GM18498 (cell line): ENCODE data around the gene KRT78.
"Not testable (repeated sequence)": the region's sequence is repeated elsewhere in the genome, so short reads cannot be mapped to it uniquely, and the experiment has no call there.

Experiments
- ATAC-seq: cut with Tn5 transposase; IDR thresholded peaks from one replicate; pipeline ENCODE4 v1.9.1; 2021; ENCODE audit warnings: mild to moderate bottlenecking, moderate library complexity; ENCODE audit not compliant: unreplicated experiment

KRT78 gene

DNA sequence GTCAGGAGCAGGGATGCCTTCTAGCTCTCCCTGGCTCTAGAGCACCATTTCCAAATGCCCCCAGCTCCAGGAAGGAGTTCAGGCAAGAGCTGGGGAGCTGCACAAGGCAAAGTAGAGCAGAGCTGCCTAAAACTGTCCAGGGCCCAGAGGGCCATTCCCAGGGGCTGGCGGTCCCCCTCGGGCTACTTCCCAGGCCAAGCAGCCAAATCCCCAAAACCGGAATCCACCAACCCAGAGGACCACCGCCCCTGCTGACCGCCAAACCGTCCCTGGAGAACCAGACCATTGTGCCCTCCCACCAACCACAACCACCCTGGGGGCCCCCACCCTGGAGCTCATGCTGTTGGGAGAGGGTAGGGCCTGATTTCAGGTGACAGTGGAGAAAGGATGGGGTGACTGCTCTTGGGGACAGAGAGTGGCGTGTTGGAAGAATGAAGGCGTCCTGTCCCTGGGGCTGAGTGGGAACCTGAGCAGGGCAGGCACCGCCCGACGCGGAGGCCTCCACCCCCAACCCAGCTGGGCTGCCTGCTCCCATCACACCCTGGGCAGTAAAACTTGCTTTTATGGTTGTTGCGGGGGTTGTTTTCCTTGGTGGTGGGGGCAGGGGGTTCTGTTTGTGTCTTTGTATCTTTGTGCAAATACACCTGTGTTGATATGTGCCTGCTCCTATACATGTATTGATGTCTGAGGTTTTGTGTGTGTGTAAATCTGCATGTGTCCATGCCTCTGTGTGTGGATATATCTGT lies 24.0 kb upstream of the KRT78 start:
- no peak for ATAC-seq

DNA sequence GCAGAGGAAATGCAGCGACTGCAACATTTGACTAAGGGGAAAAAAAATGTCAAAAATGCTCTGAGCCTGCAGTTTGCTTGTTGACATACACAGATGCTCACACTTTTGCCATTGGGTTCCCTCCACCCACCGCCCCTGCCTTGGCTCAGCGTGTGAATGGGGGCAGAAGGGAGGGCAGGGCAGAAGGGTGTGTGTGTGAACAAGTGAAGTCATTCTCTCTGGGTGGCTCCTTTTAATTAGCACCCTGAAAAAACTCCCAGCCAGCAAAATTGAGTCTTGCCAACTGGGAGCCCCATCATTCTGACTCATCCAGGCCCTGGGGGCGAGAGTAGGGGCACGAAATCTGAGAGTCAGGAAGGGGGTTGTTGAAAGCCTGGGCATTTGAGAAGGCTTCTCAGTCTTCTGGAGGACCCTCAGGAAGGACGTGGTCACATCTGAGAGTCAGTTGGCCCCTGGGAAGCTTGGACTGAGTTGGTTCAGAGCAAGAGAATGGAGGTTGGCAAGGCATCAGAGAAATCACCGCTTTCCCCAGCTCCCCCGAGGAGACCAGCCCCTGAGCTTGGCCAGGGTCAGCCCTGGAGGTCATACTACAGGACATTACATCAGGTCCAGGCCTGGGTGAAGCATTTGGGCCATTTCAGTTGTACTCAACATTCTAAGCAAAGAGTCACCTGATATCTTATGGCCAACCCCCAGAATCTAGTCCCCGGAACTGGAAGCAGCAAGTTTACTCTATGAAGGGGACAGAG lies 22.7 kb upstream of the KRT78 start:
- no peak for ATAC-seq

DNA sequence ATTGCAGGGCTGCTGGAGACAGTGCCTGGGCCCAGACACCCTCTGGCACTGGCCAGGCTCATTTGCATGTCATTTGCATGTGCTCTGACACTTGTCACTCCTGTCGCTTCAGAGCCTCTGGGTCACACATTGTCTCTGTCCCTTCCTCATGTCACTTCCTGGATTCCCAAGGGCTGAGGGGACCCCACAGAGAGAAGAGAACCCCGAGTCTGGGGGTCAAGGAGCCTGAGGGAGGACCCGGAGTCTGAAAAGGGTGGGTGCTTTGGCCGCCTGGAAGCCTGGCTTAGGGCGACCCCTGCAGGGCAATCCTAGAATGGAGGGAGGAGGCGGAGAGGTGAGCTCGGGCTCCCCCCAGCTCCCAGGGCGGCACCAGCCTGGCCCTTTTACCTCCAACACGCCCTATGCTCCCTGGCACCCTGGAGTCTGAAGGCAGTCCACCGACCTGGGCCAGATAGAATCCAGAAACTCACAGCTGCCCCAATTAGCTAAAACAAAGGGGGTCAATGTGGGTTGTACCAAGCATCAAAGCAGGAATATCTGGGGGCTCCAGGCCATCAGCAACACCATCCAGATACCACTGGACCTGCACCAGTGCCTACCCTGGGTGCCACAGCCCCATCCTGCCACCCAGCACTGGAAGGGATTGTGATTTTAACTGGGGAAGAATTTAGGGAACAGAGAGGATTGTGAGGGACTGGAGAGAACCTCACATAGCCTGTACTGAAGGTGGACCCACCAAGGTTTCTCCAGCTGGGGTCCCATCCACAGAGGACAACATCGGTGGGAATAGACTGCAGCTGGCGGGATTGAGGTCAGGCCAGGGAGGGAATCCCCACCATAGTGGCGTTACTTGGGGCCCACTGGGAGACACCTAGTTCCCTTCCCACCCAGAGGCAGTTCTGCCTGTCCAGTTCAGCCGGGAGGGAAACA lies 21.8 kb upstream of the KRT78 start:
- ATAC-seq = peak; percentile 70

DNA sequence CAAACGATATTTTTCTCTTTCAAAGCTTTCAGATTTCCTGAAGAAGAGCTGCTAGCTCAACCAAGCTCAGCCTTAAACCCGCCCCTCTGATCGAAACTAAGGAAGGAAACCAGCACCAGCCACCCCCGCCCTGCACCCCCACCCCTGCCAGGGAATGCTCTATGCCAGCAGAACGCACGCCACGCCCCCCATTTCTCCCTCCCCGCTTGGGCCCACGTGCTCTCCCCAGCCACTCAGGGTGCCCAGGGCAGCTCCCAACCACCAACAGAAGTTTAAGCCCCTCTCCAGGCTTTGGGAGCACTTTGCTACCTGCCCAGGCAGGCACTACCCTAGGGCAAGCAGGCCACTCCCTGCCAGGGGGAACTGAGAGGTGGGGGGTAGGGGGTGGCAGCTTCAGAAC lies 18.8 kb upstream of the KRT78 start:
- ATAC-seq = no peak

DNA sequence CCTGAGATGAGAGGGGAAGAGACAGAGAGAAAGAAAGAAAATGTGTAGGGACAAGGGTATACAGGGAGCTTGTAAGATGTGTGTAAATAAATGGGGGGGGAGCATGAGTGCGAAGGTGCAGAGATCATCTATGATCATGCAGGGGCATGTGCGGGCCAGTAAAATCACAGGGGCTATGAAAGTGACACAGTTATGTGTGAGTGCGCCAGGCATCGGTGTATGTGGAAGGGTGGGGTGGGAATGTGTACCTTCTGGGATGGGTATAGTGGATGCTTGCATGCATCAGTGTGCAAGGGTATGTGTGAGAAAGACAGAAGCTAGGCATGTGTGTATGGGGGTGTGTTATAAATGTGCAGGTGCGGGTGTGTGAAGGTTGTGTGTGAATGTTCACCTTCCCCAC lies 18.4 kb upstream of the KRT78 start:
- ATAC-seq = no peak

DNA sequence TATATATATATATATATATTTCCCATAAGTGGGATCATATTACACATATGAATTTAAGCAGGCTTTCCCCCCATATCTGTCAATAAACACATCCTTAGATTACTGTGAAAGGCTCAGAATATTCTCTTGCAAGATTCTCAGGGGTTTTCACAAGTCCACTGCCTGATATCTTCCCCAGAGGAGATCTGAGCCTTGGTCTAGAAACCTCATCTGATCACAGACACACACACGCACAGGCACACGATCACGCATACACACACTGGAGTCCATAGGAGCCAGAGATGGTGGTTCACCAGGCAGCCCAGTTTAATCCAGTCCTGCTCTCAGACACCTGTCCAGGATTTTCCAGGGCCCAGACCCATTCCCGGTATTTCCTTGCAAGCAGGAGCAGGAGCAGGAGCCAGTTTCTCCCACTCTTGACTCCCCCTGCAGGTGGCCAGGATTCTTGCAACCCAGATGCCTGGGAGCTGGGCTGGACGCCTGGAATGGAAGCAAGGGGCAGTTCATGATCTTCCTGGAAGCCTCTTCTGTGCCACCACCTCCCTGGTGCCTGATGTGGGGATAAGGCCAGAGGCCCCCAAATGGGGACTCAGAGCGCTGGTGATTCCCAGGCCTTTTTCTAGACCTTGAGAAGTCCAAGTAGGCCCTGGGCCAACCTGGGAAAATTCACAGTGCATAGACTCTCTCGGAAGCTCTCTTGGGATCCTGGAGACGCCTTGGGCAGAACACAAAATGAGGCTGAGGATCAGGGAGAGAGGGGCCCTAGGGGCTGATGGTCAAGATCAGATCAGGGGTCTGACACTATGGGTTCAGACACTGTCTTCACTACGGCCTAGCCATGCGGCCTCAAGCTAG lies 16.5 kb upstream of the KRT78 start:
- ATAC-seq = no peak

DNA sequence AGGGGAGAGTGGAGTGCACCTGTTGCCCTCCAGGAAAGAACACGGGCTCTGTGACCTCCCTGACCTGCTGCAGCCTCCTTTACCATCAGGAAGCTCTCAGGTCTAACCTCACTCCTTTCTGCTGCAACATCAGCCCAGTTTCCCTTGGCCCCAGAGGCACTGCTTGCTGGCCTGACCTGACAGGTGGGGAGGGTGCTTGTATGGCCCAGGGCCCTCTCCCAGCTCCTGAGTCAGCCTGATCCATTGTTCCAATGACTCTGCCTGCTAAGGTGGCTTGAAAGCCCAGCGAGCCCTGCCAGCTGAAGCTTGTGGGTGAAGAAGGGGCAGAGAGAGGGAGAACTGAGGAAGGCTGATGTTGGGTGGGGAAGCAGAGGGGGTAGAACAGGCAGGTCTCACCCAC lies 13.2 kb upstream of the KRT78 start:
- no peak for ATAC-seq

DNA sequence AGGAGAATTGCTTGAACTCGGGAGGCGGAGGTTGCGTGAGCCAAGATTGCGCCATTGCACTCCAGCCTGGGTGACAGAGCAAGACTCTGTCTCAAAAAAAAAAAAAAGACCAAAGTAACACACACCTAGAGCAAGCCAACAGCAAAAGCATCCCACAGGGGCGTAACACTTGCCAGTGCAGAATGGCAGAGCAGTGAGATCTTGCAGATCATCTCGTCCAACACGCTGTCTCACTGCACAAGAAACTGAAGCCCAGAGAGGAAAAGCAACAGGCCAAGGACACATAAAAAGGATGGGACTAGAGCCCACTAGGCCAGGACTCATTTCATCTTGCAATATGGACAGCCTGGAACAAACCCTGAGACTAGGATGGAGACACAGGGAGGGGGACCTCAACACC lies 12.7 kb upstream of the KRT78 start:
- ATAC-seq = no peak

DNA sequence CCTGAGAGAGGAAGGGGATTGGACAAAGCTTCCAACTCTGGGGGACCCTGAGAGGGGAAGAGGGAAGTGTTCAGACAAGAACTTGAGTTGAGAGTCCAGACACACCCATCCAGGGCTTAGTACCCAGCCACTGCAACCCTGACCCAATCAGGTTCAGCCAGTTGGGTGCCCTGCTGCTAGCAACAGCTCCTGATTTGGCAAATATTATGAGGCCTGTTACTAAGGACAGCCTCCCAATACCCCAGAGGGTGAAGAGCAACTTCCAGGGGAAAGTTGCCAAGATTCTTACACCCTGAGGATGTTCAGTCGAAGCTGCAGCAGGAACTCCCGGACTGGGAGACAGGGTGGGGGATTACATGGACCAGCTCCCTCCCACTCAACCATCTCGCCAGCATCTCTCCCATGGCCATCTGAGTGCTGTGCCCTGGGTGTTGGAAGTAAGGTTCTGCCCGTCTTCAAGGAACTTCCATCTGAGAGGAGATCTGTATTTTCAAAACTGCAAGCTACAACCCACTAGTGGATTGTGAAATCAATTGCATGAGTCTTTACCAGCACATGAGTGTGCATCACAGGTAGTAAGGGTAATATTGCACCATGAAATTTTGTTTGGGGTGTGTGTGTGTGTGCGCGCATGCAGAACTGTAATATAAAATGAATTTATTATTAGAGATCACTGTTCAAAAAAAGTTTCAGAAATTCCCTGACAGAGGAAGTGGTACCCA lies 11.5 kb upstream of the KRT78 start:
- no peak for ATAC-seq

DNA sequence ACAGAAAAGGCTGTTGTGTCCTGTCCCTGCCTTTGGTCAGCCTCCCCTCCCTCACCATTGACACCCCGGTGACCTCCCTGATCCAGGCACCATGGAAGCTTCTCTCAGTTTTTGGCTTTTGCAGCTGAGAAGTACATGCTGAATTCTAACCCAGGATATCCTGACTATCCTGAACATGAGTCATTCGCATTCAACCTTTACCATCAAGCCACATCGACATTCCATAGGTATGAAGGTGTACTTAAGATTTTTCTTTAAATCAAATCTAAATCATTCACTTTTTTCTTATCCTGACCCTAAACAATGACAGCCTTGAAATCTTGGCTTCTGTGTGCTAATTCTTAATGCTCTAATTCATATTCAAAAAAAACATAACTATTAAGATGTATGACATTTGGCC lies 8.7 kb upstream of the KRT78 start:
- no peak for ATAC-seq

DNA sequence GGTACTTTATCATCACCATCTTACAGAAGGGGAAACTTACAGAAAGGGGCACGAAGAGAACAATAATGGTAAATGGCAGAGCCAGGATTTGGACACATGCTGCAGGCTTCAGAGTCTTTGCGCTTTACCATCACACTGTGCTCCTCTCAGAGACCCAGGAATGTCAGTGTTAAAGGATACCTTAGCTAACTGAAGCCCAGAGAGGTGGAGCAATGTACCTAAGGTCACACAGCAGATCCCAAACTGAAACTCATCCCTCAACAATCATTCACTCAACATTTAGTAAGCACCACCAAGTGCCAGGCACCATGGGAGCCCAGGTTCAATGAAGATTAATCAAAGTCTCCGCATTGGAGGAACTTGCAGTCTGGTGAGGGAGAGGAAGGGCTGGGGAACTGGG lies 8.0 kb upstream of the KRT78 start:
- ATAC-seq = no peak

DNA sequence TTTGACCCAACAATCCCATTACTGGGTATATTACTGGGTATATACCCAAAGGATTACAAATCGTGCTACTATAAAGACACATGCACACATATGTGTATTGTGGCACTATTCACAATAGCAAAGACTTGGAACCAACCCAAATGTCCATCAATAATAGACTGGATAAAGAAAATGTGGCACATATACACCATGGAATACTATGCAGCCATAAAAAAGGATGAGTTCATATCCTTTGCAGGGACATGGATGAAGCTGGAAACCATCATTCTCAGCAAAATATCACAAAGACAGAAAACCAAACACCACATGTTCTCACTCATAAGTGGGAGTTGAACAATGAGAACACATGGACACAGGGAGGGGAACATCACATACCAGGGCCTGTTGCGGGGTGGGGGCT lies 7.3 kb upstream of the KRT78 start:
- ATAC-seq = not testable (repeated sequence)

DNA sequence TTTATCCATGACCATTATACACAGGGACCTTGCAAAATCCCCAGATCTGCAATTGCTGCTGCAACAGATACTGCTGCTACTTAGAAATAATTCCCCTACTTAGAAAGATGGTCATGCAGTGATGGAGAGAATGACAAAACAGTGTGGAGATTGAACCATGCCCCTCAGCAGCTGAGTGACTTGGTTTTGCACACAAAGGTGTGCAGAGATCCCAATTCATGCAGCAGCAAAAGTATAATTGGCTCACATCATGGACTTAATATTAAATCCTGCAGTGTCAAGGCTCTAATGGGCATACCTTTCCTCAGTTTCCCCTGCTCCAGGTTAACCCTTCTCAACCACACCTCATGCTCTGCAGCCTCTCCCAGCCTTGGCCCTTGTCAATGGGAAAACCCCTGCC lies 3.0 kb upstream of the KRT78 start:
- ATAC-seq = no peak

DNA sequence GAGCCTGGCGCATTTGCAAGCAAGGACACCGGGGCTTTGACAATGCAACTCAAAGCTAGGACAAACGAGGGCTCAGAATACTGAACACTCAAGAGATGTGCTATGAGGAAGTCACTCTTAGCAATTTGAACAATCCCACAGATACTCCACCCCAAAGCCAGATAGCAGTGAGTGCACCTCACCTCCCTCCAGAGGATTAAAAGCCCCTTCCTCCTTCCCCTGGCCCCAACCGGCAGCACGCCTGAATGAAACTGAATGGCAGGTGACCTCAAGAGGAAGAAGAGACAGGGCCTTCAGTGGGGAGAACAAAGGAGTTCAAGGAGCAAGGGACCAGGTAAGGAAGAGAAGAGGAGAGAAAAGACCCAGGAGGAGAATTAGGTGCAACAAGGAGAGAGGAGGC lies 1.9 kb upstream of the KRT78 start:
- ATAC-seq = no peak

DNA sequence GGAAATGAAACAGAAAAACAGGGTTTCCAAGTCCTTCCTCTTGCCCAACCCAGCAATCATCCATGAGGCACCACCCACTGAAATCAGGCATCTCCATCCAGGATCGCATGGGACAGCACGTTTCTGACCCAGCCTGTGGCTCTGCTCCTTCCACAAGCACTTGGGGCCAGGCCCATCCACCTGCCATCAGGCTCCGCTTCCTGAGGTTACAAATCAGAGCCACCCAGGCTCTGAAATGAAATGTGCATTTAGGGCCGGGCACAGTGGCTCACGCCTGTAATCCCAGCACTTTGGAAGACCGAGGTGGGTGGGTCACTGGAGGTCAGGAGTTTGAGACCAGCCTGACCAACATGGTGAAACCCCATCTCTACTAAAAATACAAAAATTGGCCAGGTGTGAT lies 717 bp upstream of the KRT78 start:
- no peak for ATAC-seq

DNA sequence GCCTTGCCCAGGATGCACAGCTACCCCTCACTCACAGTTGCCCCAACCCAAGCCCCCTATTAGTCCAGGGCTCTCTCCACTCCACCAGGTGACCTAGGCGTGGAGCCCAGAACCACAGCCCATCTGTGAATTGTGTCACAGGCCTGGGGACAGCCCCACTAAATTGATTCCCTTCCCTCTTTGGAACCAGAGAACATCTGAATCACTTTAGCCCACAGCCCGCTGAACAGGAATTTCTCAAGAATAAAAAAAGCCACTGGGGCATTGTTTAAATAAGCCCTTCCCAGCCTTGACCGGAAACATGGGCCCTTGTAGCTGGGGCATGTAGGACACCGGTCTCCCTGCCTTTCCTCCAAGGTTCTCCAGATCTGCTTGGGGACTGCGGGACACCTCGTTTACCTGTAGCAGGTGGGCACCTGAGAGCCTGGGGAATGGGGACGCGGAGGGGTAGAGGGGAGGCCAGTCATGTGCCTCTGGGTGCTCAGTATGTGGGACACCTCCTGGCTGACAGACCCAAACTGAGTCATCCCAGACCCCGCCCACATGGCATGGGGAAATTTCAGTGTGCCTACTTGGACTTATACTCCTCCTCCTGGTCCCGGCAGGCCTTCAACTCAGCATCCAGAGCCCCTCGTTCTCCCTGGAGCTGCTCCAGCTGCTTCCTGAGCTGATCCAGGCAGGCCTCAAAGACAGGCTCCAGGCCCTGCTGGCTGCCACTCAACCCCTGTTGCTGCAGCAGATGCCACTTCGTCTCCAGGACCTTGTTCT lies 1.3 kb downstream of the KRT78 start:
- no peak for ATAC-seq

DNA sequence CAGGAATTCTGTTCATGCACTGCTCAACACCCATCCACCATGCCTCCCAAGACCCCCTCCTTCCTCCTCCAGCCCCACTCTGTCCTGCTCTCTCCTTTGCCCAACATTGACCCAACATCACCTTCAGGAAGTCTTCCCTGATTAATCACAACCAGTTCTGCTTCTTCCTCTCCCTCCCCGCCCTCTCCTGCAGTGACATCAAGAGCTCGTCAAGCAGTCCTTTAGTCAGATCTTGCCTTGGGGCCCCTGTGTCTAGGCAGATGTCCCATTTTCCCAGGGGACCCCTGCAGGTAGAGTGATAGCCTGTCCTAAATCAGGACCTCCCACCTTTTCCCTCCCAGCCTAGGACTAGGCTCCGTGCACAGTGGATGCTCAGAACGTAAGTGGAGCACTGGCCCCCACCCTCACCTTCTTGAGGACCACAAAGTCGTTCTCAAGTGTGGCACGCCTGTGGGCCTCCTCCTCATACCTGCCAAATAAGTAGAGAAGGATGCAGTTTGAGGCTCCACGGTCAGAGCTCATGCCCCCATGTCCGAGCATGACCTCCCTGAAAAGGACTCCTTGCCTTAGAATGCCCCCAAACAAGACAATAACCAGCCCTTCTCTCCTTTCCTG lies 2.3 kb downstream of the KRT78 start:
- ATAC-seq = no peak

DNA sequence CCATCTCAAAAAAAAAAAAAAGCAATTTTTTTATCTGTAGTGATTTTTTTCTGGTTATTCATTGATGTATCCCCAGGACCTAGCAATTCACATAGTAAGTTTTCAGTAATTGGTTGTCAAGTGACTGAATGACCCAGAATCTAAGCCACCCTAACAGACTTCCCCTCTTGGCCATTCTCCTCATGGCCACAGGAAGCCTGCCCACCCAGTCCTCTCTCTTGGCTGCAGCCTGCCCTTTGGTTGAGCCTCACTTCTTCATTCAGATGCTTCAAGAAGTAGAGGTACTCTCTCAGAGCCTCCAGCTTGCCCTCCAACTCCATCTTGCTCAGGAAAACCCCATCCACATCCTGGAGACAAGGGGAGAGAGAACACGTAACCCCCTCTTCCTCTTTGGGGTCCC lies 2.8 kb downstream of the KRT78 start:
- no peak for ATAC-seq

DNA sequence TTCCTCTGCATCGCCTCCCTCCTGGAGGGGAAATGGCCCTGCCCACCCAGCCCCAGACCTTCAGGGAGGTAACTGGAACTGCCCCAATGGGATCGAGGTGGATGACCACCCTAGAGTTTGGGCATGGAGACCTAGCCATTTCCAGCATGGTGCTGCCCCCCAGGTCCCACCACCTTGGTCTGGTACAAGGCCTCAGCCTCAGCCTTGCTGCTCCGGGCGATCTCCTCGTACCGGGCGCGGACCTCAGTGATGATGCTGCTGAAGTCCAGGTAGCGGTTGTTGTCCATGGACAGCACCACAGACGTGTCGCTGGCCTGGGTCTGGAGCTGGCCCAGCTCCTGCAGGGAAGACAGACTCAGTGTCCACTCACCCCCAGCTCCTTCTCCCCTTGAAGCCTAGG lies 4.4 kb downstream of the KRT78 start:
- ATAC-seq = no peak
